Sciatic nerve (tissue), 2 donors: ENCODE results near the gene NAXD. TPM values are rescaled to one million over a fixed set of nuclear protein-coding genes. Genes with fewer than 3 reads are reported as not detected.
A peak's percentile ranks its signal among the peaks of the same experiment; 100 is the strongest.

Experiments used
- ATAC-seq: fragments of 200-7000 bp; cut with Tn5 transposase; one replicate; pipeline ENCODE4 v1.9.1; 2020; ENCODE audit warnings: mild to moderate bottlenecking, moderate library complexity
- DNase-seq: peaks from one replicate; pipeline ENCODE4 v3.0.0-alpha.2; 2020; ENCODE audit warnings: low spot score
- intact Hi-C: fragments of 100-400 bp; cut with DNase I; formaldehyde crosslinking; loops from one replicate; pipeline ENCODE4 v1.14.2; 2022
- total RNA-seq: library from RNA; stranded (reverse); fragmentation: NEBNext Ultra II Directional; extraction: Animal tissue kit (Norgen Biotek cat#: 25700); gene quantifications from one replicate; pipeline ENCODE4 v1.2.1, GENCODE V29; 2021
- donor health status: DM: no; HTN: no; CAD: no.
- donor health status: DM: no; HTN: no; CAD: no.

The NAXD gene
- total RNA-seq, 1 donor from 2014 or later = 38.9 TPM

DNA sequence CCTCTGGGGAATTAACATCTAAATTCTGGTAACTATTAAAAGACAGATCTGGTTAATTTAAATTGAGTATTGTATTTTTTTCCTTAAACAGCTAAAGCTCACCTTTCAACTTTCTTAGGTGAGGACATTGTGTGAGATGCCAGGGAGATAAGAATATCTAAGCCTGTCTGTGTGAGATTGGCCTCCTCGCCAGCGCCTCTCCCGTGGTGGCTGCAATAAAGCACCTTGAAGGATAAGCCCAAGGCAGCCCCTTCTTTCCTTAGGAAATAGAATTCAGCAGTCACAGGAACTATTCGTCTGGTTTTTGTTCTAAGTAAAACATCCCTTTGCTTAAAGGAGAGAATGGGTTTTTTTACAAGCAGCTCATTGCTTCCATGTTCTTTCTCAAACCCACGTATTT lies 24.6 kb downstream of the NAXD start:
- ATAC-seq (no peak), DNase-seq (no peak)
- intact Hi-C loops = no loop called here

DNA sequence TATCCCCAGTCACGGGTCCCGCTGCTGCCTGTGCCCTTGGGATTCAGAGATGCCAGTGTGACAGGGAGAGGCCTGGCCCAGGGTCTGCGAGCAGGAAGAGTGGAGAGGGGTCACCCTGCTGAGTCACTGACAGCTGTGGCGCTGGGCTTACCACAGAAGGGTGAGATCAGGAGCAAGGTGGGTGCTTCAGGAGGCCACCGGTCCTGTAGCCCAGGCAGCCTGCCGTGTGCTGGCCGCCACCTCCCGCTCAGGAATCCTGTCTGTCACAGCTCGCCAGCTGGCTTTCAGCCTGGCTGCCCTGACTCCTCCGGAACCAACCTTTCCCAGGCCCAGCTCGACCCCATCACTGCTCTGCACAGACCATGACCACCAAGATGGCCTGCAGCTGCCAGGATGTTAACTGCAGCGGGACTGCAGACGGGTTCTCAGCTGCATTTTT lies 25.3 kb downstream of the NAXD start:
- intact Hi-C loops = no loop called here
- ATAC-seq = peak; percentile 29
- DNase-seq = no peak

GRCh38 chr13:110641055-110642015 lies 26.0 kb downstream of the NAXD start:
- peak; percentile 21 for ATAC-seq
- intact Hi-C loops = no loop called here
- DNase-seq = no peak

- intact Hi-C loops = no loop called here
- no peak for DNase-seq
- no peak for ATAC-seq
Measured at GRCh38 chr13:110642291-110642981, 27.1 kb downstream of the NAXD start.

GRCh38 chr13:110643324-110643723 lies 28.0 kb downstream of the NAXD start:
- intact Hi-C loops = no loop called here
- DNase-seq (no peak), ATAC-seq (no peak)

DNA sequence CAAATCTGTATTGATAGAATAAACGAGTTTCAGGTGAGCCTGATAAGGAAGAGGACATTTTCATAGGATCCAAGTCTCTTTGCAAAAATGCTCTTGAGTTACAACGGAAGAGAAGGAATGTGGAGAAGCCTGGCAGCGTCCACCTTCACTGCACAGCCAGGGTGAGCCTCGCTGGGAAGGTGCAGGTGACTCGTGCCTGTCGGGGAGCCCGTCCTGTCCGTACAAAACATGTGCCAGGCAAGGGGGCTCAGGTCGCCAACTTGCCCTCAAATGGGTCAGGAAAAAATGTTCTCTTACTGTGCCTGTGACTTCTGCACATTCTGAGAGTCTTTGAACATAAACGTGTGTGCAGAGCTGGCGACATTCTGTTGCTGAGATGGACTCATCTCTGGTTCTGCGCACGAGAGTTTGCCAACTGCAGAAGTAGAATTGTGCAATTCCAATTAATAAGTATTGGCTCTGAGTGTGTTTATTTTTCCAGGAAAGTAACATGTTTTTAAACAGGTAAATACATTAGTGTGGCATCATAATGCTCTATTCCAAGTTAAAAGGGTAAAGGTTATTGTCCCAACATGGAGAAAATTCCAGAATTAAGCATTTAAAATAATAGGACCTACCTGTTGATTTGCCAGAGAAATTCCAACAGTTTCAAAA lies 28.6 kb downstream of the NAXD start:
- no peak for ATAC-seq
- intact Hi-C loops = no loop called here
- DNase-seq = no peak

DNA sequence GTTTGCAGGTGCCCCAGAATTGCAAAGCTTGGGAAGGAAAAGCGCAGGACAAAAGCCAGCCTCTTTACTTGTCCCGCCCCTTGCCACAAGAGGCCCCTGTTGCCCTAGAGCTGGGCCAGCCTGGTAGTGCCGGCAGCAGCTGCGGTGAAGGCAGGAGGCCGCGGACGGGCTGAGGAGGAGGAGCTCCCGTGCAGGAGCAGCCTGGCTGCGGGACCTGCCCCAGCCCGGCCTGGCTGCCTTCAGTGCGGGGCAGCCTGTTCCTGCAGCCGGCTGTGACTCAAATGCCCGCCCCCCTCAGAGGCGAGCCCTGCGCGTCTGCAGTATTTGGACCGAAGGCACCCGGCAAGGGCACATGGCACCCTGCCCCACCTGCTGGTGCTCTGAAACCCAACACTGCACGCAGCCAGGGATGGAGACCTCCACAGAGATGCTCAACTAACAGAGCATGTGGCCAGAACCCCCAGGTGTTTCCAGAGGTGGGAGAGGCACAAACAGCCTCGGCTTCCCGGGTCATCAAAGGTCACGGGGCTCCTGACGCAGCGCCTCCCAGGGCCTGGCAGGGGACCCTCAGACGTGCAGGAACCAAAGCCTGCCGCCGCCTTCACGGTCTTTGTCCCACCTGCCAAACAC lies 29.7 kb downstream of the NAXD start:
- intact Hi-C loops = no loop called here
- DNase-seq (no peak), ATAC-seq (peak; percentile 55)

- intact Hi-C loops = no loop called here
- ATAC-seq = no peak
- no peak for DNase-seq
Measured at GRCh38 chr13:110645750-110646149, 30.4 kb downstream of the NAXD start.

- intact Hi-C loops = no loop called here
- no peak for DNase-seq
- no peak for ATAC-seq
Measured at GRCh38 chr13:110646442-110647364, 31.4 kb downstream of the NAXD start.

- DNase-seq (no peak), ATAC-seq (no peak)
- intact Hi-C loops = no loop called here
Measured at GRCh38 chr13:110647365-110647737, 32.0 kb downstream of the NAXD start.

DNA sequence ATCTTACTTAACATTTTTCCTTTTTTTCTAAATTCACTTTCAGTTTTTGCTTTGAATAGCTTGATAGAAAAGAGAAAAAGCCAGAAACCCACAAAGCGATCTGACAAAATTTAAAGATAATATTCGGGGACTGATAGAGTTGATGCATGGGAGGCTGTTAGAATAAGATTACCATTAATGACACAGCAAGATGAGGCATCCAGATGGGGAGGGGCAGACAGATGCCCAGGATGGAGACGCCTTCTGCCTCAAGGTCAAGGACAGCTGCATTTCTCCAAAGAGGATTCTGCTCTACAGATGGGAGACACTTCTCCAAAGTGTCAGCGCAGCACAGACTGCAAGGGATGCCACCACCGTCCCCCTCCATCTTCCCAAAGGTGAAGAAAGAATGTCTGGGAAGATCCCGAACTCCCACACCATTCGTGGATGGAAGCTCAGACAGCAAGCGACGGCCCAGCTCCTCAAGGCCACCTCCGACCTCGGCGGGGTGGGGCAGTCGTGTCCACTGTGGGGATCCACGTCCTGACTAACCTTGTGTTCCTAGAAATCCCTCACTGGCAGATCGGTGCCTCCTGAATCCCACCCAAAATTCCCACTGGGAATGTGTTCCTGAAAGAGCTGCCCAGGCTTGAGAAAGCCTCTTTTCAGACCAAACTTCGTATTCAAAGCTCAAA lies 32.9 kb downstream of the NAXD start:
- no peak for DNase-seq
- ATAC-seq = no peak
- intact Hi-C loops = no loop called here

DNA sequence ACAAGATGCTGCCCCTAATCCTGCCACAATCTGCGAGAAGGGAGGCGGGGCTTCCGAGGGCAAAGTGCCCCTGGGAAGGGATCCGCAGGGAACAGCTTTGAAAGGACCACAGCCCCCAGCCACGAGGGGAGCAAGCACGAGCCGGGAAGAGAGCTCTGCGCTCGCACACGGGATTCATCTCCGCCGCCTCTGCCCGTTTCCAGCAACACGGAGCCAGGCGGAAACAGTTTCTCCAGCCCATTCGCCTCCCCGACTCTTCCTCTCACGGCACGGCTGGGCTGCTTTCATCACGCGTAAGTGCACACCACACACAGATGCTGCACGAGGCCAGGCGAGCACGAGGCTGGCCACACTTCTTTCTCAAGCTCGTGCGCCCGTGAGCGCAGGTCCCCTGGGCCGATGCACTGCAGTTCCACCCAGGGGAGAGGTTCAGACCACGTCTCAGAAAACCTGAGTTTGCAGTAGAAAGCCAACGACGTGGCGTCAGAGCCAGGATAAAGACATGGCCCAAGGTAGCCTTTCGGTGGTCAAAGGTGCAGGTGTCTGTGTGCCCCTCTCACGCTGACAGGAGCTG lies 33.6 kb downstream of the NAXD start:
- no peak for DNase-seq
- no peak for ATAC-seq
- intact Hi-C loops = no loop called here

DNA sequence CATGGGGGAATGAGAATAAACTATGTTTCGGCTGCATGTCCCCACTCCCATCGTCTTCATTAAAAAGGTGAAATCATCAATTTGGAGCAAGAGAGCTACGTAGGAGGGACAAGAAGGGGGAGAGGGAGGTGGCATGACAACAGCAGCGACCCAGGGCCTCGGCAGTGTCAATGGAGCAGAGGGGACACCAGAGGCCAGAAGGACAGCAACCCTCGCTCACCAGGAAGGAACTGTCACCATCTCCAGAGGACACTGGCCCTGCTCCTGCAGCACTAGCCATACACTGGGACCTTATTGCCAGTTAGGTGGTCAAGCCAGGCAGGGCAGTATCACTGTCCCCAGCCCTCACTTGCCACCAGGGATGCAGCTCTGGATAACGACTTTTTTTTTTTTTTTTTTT lies 34.2 kb downstream of the NAXD start:
- intact Hi-C loops = no loop called here
- DNase-seq (no peak), ATAC-seq (no peak)

DNA sequence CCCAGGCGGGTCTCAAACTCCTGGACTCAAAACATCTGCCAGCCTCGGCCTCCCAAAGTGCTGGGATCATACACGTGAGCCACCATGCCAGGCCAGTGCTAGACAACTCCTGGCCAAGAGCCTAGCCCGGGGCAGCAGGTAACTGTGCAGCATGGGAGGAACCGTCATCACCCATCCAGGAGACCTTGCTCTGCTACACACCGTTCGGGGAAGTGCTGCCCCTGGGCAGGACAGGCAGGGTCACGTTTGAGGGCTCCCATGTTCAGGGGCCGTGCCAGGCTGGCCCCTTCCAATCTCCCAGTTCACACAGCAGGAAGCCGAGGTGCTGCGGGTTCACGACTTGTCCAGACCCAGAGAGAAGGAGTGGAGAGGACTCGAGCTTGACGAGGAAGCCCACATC lies 35.1 kb downstream of the NAXD start:
- no peak for ATAC-seq
- DNase-seq = no peak
- intact Hi-C loops = no loop called here

DNA sequence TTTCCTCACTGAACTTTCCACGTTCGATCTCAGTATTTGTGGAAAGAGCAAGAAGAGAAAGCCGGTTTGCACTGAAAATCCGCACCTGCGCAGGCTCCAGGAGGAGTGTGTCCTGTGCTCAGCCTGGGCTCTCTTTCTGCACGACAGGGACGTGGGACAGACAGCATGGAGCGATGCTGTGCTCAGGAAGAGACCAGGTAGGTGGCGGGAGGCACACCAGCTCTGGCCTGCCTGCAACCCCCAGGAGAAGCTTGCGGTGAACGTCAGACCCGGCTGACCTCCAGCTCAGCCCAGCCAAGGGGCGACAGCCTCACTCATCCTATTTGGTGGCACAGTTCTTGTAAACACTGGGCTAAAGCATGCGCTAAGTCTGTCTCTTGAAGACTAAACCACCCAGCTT lies 35.9 kb downstream of the NAXD start:
- ATAC-seq (no peak), DNase-seq (no peak)
- intact Hi-C loops = no loop called here

GRCh38 chr13:110651726-110652230 lies 36.4 kb downstream of the NAXD start:
- DNase-seq = no peak

DNA sequence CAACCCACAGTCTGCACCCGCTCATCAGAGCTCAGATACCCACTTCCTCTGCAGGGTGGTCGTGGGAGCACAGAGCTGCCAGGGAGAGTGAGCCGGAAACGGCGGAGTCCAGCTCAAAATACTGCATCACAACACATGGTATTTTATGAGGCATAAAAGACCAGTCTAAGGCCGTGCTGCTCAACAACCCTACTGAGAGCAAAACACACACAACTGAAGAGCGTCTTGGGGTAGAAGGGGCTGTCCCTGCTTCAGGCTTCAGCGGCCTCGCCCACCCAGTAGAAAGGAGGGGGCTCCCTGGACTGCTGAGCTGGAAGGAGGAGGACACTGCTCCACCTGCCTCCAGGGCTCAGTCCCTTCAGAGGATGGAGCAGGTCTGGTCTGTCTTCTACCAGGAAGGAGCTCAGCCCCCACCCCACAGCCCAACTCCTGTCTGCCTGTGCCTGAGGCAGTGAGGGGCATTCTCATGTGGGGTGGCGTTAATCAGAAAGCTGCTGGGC lies 36.9 kb downstream of the NAXD start:
- intact Hi-C loops = no loop called here
- ATAC-seq = no peak

More at GRCh38 chr13:110651726-110652230, 36.4 kb downstream of the NAXD start:
- ATAC-seq = no peak
- intact Hi-C loops = no loop called here

More for the DNA sequence above, 36.9 kb downstream of the NAXD start:
- DNase-seq = no peak
